HG02973 (cell line): ENCODE measurements around the gene BRICD5.

Experiments used
- ATAC-seq: cut with Tn5 transposase; IDR thresholded peaks from one replicate; pipeline ENCODE4 v1.9.1; 2021; ENCODE audit warnings: moderate library complexity; ENCODE audit not compliant: unreplicated experiment

The BRICD5 gene

GRCh38 chr16:2237493-2238149, 27.0 kb upstream of the BRICD5 start:
- ATAC-seq, result no peak

- ATAC-seq, result no peak
Measured at GRCh38 chr16:2237102-2237482, 26.4 kb upstream of the BRICD5 start.

- ATAC-seq, result no peak
Measured at GRCh38 chr16:2236337-2237101, 25.9 kb upstream of the BRICD5 start, which contains the start of gene DNASE1L2. Gene DNASE1L2 (plus strand): TSS chr16:2236444. CDS start chr16:2236817, 373 bp downstream.

GRCh38 chr16:2235695-2236336, 25.2 kb upstream of the BRICD5 start:
- ATAC-seq, result no peak

GRCh38 chr16:2235234-2235651, 24.6 kb upstream of the BRICD5 start:
- ATAC-seq, result no peak

GRCh38 chr16:2234813-2235170, 24.1 kb upstream of the BRICD5 start:
- no peak for ATAC-seq

GRCh38 chr16:2233872-2234812, 23.5 kb upstream of the BRICD5 start:
- ATAC-seq, result no peak

- no peak for ATAC-seq
Measured at GRCh38 chr16:2233046-2233775, 22.5 kb upstream of the BRICD5 start.

- no peak for ATAC-seq
Measured at GRCh38 chr16:2232094-2232990, 21.7 kb upstream of the BRICD5 start.

GRCh38 chr16:2231016-2231931, 20.6 kb upstream of the BRICD5 start:
- ATAC-seq, result no peak

GRCh38 chr16:2230376-2230775, 19.7 kb upstream of the BRICD5 start:
- ATAC-seq, result no peak

- no peak for ATAC-seq
Measured at GRCh38 chr16:2229632-2230250, 19.1 kb upstream of the BRICD5 start.

- ATAC-seq, result no peak
Measured at GRCh38 chr16:2229091-2229490, 18.4 kb upstream of the BRICD5 start.

GRCh38 chr16:2228161-2228824, 17.6 kb upstream of the BRICD5 start:
- ATAC-seq, result no peak

- no peak for ATAC-seq
Measured at GRCh38 chr16:2226918-2227317, 16.3 kb upstream of the BRICD5 start.

GRCh38 chr16:2226245-2226793, 15.7 kb upstream of the BRICD5 start:
- ATAC-seq, result no peak

GRCh38 chr16:2223942-2224486, 13.4 kb upstream of the BRICD5 start:
- ATAC-seq, result no peak
